HEK293 (cell line): Measurements from ENCODE around the gene PDE4D.

Source experiments
- CTCF ChIA-PET: fragments of 350-600 bp; formaldehyde crosslinking; extraction: SDS; loops from one replicate; lab custom pipeline; 2021; ENCODE audit warnings: antibody characterized with exemption; lab: Yijun Ruan, JAX
- POLR2A ChIA-PET: fragments of 300-600 bp; formaldehyde crosslinking; extraction: SDS; loops from one replicate; lab custom pipeline; 2020; ENCODE audit warnings: antibody characterized with exemption, inconsistent platforms; lab: Yijun Ruan, JAX
- H3K27ac ChIP-seq: fragments of 200-500 bp; sonication (Bioruptor generic); 2 replicates; pipeline ENCODE4 v1.5.1; 2014; ENCODE audit warnings: low read depth, low read length, control low read depth, inconsistent platforms; ENCODE audit errors: extremely low read depth
- H3K36me3 ChIP-seq, 2 experiments: fragments of 200-500 bp in 1 of 2; sonication (Bioruptor generic) in 1 of 2; 1 replicate in 1 of 2; 2 replicates in 1 of 2; pipeline ENCODE4 v1.5.1; 2014 to 2017; ENCODE audit warnings: inconsistent platforms in 2 of 2, low read length in 2 of 2; ENCODE audit not compliant: control insufficient read depth in 2 of 2, insufficient read depth in 1 of 2
- H3K4me1 ChIP-seq: fragments of 200-500 bp; sonication (Bioruptor generic); 2 replicates; pipeline ENCODE4 v1.5.1; 2014; ENCODE audit warnings: mild to moderate bottlenecking, low read length, inconsistent platforms; ENCODE audit not compliant: control insufficient read depth, insufficient read depth
- H3K4me3 ChIP-seq: 2 replicates; pipeline ENCODE4 v1.5.1; 2011; ENCODE audit warnings: low read depth, mild to moderate bottlenecking, control low read depth, low read length, moderate library complexity
- H3K9me3 ChIP-seq: fragments of 200-500 bp; sonication (Bioruptor generic); 2 replicates; pipeline ENCODE4 v1.5.1; 2014; ENCODE audit warnings: low read depth, low read length, inconsistent platforms; ENCODE audit not compliant: control insufficient read depth, insufficient read depth
- GLIS2 ChIP-seq: fragments of 450-650 bp; formaldehyde crosslinking; IDR thresholded peaks from 2 replicates; pipeline ENCODE4 v1.5.1; 2016; ENCODE audit warnings: missing biosample characterization, missing genetic modification characterization
- KLF9 ChIP-seq: fragments of 450-650 bp; formaldehyde crosslinking; IDR thresholded peaks from 2 replicates; pipeline ENCODE4 v1.5.1; 2016; ENCODE audit warnings: missing biosample characterization, missing genetic modification characterization, low read depth
- OSR2 ChIP-seq: fragments of 450-650 bp; formaldehyde crosslinking; IDR thresholded peaks from 2 replicates; pipeline ENCODE4 v1.5.1; 2016; ENCODE audit warnings: missing biosample characterization, missing genetic modification characterization
- PRDM6 ChIP-seq: fragments of 450-650 bp; formaldehyde crosslinking; IDR thresholded peaks from 2 replicates; pipeline ENCODE4 v1.5.1; 2017; ENCODE audit warnings: missing biosample characterization, missing genetic modification characterization
- SCRT2 ChIP-seq: fragments of 450-650 bp; formaldehyde crosslinking; IDR thresholded peaks from 2 replicates; pipeline ENCODE4 v1.5.1; 2016; ENCODE audit warnings: missing biosample characterization, missing genetic modification characterization
- SP7 ChIP-seq: fragments of 450-650 bp; formaldehyde crosslinking; IDR thresholded peaks from 2 replicates; pipeline ENCODE4 v1.5.1; 2016; ENCODE audit warnings: missing biosample characterization, missing genetic modification characterization
- TCF7L2 ChIP-seq: IDR thresholded peaks from 2 replicates; pipeline ENCODE4 v1.6.1; 2011; ENCODE audit warnings: low read depth, mild to moderate bottlenecking, inconsistent platforms, low read length, moderate library complexity, borderline replicate concordance
- ZBTB21 ChIP-seq: fragments of 450-650 bp; formaldehyde crosslinking; IDR thresholded peaks from 2 replicates; pipeline ENCODE4 v1.5.1; 2017; ENCODE audit warnings: missing biosample characterization, missing genetic modification characterization
- ZNF155 ChIP-seq: fragments of 450-650 bp; formaldehyde crosslinking; IDR thresholded peaks from 2 replicates; pipeline ENCODE4 v1.5.1; 2016; ENCODE audit warnings: missing biosample characterization, missing genetic modification characterization
- ZNF184 ChIP-seq: fragments of 450-650 bp; IDR thresholded peaks from 2 replicates; pipeline ENCODE4 v1.5.1; 2018; ENCODE audit warnings: missing biosample characterization, mild to moderate bottlenecking, missing genetic modification characterization
- ZNF211 ChIP-seq: fragments of 450-650 bp; formaldehyde crosslinking; IDR thresholded peaks from 2 replicates; pipeline ENCODE4 v1.5.1; 2016; ENCODE audit warnings: low read depth, missing biosample characterization, missing genetic modification characterization
- ZNF292 ChIP-seq: fragments of 450-650 bp; formaldehyde crosslinking; IDR thresholded peaks from 2 replicates; pipeline ENCODE4 v1.5.1; 2016; ENCODE audit warnings: low read depth, missing biosample characterization, missing genetic modification characterization, borderline replicate concordance
- ZNF37A ChIP-seq: fragments of 450-650 bp; IDR thresholded peaks from 2 replicates; pipeline ENCODE4 v1.5.1; 2018; ENCODE audit warnings: missing biosample characterization, missing genetic modification characterization
- ZNF521 ChIP-seq: fragments of 450-650 bp; formaldehyde crosslinking; IDR thresholded peaks from 2 replicates; pipeline ENCODE4 v1.5.1; 2017; ENCODE audit warnings: missing biosample characterization, mild to moderate bottlenecking, missing genetic modification characterization
- ZNF544 ChIP-seq: fragments of 450-650 bp; formaldehyde crosslinking; IDR thresholded peaks from 2 replicates; pipeline ENCODE4 v1.5.0; 2017; ENCODE audit warnings: missing biosample characterization, missing genetic modification characterization
- ZNF585B ChIP-seq: fragments of 450-650 bp; formaldehyde crosslinking; IDR thresholded peaks from 2 replicates; pipeline ENCODE4 v1.5.1; 2016; ENCODE audit warnings: missing biosample characterization, missing genetic modification characterization
- ZNF629 ChIP-seq: fragments of 450-650 bp; formaldehyde crosslinking; IDR thresholded peaks from 2 replicates; pipeline ENCODE4 v1.5.1; 2017; ENCODE audit warnings: missing biosample characterization, missing genetic modification characterization
- ZNF654 ChIP-seq: fragments of 450-650 bp; formaldehyde crosslinking; IDR thresholded peaks from 2 replicates; pipeline ENCODE4 v1.5.1; 2016; ENCODE audit warnings: low read depth, missing biosample characterization, missing genetic modification characterization
- ZNF707 ChIP-seq: fragments of 450-650 bp; formaldehyde crosslinking; IDR thresholded peaks from 2 replicates; pipeline ENCODE4 v1.5.1; 2016; ENCODE audit warnings: missing biosample characterization, missing genetic modification characterization
- ZNF747 ChIP-seq: fragments of 450-650 bp; formaldehyde crosslinking; IDR thresholded peaks from 2 replicates; pipeline ENCODE4 v1.5.1; 2016; ENCODE audit warnings: missing biosample characterization, missing genetic modification characterization
- ZNF777 ChIP-seq: fragments of 450-650 bp; formaldehyde crosslinking; IDR thresholded peaks from 2 replicates; pipeline ENCODE4 v1.5.1; 2017; ENCODE audit warnings: missing biosample characterization, missing genetic modification characterization, borderline replicate concordance
- ZNF785 ChIP-seq: fragments of 450-650 bp; formaldehyde crosslinking; IDR thresholded peaks from 2 replicates; pipeline ENCODE4 v1.5.1; 2016; ENCODE audit warnings: missing biosample characterization, missing genetic modification characterization
- ZXDB ChIP-seq: fragments of 450-650 bp; formaldehyde crosslinking; IDR thresholded peaks from 2 replicates; pipeline ENCODE4 v1.5.1; 2016; ENCODE audit warnings: missing biosample characterization, missing genetic modification characterization
- TF ChIP-seq, protein P1 (sequence below): fragments of 450-650 bp; formaldehyde crosslinking; IDR thresholded peaks from 2 replicates; pipeline ENCODE4 v1.5.1; 2016; ENCODE audit warnings: missing biosample characterization, missing genetic modification characterization, borderline replicate concordance
- TF ChIP-seq, protein P2 (sequence below): fragments of 450-650 bp; formaldehyde crosslinking; IDR thresholded peaks from 2 replicates; pipeline ENCODE4 v1.5.1; 2016; ENCODE audit warnings: missing biosample characterization, missing genetic modification characterization, low read depth

The PDE4D gene

DNA sequence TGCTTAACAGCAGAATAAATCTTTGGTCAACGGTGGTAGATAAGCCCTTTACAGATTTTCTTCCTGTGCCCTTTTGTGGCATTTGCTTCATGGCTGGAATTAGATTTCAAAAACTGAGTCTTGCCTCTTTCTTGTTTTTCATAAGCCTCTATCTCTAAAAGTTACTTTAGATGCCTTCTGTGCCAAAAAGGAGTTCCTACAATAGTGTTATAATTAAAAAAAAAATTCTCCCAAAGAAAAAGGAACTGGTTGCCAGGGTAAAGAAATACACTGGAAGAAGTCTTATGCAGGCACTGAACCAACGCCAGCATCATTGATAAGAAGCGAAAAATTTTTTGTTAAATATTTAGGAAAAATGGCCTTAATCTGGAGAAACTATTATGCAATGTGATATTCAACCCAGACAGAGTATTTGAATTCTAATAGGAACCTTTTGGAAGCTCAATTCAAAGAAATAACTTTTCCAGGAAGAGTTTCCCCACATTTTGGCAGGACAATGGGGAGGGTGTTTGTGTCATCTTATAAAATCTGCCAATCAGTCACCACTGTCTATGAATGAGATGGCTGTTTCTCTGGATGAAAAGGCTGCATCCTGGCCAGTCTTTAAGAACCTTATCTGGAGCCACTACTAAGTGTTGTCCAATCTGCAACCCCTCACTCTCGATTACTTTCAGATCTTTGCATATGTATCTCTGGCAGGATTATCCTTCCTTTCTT is 608.1 kb downstream of the PDE4D start:
- H3K36me3 ChIP-seq = no peaks in the 10 kb centered on the region
- H3K27ac ChIP-seq = no peak overlapping the region
- POLR2A ChIA-PET = no interaction called here
- no peak overlapping the region for H3K4me3 ChIP-seq
- peaks cover 9% of the 10 kb centered on the region for H3K4me1 ChIP-seq
- TF ChIP-seq ZNF777 (tag by site-specific recombination) (no peak), ZNF747 (tag by site-specific recombination) (no peak), ZNF785 (no peak), ZNF184 (no peak), KLF9 (tag by site-specific recombination) (no peak), ZNF292 (no peak), ZNF544 (tag by site-specific recombination) (no peak), SP7 (tag by site-specific recombination) (no peak), ZNF521 (tag by site-specific recombination) (no peak), ZNF211 (tag by site-specific recombination) (no peak), ZNF585B (tag by site-specific recombination) (no peak), ZNF155 (no peak), GLIS2 (no peak)
- TF ChIP-seq, protein P1, sequence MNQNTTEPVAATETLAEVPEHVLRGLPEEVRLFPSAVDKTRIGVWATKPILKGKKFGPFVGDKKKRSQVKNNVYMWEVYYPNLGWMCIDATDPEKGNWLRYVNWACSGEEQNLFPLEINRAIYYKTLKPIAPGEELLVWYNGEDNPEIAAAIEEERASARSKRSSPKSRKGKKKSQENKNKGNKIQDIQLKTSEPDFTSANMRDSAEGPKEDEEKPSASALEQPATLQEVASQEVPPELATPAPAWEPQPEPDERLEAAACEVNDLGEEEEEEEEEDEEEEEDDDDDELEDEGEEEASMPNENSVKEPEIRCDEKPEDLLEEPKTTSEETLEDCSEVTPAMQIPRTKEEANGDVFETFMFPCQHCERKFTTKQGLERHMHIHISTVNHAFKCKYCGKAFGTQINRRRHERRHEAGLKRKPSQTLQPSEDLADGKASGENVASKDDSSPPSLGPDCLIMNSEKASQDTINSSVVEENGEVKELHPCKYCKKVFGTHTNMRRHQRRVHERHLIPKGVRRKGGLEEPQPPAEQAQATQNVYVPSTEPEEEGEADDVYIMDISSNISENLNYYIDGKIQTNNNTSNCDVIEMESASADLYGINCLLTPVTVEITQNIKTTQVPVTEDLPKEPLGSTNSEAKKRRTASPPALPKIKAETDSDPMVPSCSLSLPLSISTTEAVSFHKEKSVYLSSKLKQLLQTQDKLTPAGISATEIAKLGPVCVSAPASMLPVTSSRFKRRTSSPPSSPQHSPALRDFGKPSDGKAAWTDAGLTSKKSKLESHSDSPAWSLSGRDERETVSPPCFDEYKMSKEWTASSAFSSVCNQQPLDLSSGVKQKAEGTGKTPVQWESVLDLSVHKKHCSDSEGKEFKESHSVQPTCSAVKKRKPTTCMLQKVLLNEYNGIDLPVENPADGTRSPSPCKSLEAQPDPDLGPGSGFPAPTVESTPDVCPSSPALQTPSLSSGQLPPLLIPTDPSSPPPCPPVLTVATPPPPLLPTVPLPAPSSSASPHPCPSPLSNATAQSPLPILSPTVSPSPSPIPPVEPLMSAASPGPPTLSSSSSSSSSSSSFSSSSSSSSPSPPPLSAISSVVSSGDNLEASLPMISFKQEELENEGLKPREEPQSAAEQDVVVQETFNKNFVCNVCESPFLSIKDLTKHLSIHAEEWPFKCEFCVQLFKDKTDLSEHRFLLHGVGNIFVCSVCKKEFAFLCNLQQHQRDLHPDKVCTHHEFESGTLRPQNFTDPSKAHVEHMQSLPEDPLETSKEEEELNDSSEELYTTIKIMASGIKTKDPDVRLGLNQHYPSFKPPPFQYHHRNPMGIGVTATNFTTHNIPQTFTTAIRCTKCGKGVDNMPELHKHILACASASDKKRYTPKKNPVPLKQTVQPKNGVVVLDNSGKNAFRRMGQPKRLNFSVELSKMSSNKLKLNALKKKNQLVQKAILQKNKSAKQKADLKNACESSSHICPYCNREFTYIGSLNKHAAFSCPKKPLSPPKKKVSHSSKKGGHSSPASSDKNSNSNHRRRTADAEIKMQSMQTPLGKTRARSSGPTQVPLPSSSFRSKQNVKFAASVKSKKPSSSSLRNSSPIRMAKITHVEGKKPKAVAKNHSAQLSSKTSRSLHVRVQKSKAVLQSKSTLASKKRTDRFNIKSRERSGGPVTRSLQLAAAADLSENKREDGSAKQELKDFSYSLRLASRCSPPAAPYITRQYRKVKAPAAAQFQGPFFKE = no peak
- no peaks in the 10 kb centered on the region for H3K9me3 ChIP-seq
- CTCF ChIA-PET = no interaction called here

DNA sequence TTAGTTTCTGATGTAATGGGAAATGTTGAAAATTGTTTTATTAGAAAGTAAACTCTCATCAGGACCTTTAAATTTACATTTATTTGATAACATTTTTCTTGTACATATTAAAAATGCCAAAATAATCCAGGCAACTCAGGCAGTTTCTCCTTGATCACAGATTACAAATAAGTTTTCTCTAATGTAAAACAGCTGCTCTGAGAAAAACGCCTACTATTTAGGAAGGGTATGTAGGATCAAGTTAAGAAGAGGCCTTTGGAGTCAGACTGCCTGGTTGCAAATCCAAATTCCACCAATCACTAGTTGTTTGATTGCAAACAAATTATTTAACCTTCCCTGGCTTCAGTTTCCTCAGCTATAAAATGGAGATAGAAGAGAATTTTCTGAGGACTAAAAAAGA is 610.8 kb downstream of the PDE4D start:
- H3K4me1 ChIP-seq = peaks cover 4% of the 10 kb centered on the region
- H3K9me3 ChIP-seq = no peaks in the 10 kb centered on the region
- CTCF ChIA-PET = interaction anchor here (0.7 to 2.4 kb wide), 3 partner anchors 9 to 85 kb away, joined by 3 to 9 read pairs (median 3); no protein-coding TSS in a partner anchor
- no peak overlapping the region for H3K27ac ChIP-seq
- no peaks in the 10 kb centered on the region for H3K36me3 ChIP-seq
- no peak overlapping the region for H3K4me3 ChIP-seq
- TF ChIP-seq ZNF629 = no peak
- POLR2A ChIA-PET = no interaction called here

- H3K4me3 ChIP-seq = no peak overlapping the region
- POLR2A ChIA-PET = no interaction called here
- CTCF ChIA-PET = interaction anchor here (0.5 to 1.2 kb wide), 2 partner anchors 54 to 92 kb away, joined by 3 read pairs; no protein-coding TSS in a partner anchor
- TF ChIP-seq ZBTB21 (tag by site-specific recombination) (no peak), ZNF707 (tag by site-specific recombination) (no peak), ZNF654 (peak; percentile 13; the same call in 1 of the 2 replicates), ZNF629 (peak; percentile 78), TCF7L2 (no peak), PRDM6 (tag by site-specific recombination) (peak; percentile 46; the same call in 1 of the 2 replicates), OSR2 (tag by site-specific recombination) (peak; percentile 48; the same call in 1 of the 2 replicates), ZXDB (tag by site-specific recombination) (no peak), SCRT2 (tag by site-specific recombination) (peak; percentile 86), ZNF37A (no peak)
- TF ChIP-seq, protein P2, sequence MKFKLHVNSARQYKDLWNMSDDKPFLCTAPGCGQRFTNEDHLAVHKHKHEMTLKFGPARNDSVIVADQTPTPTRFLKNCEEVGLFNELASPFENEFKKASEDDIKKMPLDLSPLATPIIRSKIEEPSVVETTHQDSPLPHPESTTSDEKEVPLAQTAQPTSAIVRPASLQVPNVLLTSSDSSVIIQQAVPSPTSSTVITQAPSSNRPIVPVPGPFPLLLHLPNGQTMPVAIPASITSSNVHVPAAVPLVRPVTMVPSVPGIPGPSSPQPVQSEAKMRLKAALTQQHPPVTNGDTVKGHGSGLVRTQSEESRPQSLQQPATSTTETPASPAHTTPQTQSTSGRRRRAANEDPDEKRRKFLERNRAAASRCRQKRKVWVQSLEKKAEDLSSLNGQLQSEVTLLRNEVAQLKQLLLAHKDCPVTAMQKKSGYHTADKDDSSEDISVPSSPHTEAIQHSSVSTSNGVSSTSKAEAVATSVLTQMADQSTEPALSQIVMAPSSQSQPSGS (tag by site-specific recombination) = peak; percentile 15; the same call in 1 of the 2 replicates
Measured at GRCh38 chr5:59279979-59280378, 613.5 kb downstream of the PDE4D start.

More at GRCh38 chr5:59279979-59280378, 613.5 kb downstream of the PDE4D start:
- no peaks in the 10 kb centered on the region for H3K36me3 ChIP-seq
- H3K9me3 ChIP-seq = no peaks in the 10 kb centered on the region
- H3K4me1 ChIP-seq = peaks cover 11% of the 10 kb centered on the region
- H3K27ac ChIP-seq = no peak overlapping the region
